HG03342 (cell line): Measurements from ENCODE around the gene NPTX2.
"Not testable (repeated sequence)": the region's sequence is repeated elsewhere in the genome, so short reads cannot be mapped to it uniquely, and the experiment has no call there.

Source experiments
- ATAC-seq: cut with Tn5 transposase; IDR thresholded peaks from one replicate; pipeline ENCODE4 v1.9.1; 2021; ENCODE audit warnings: mild to moderate bottlenecking, moderate library complexity; ENCODE audit not compliant: unreplicated experiment

The NPTX2 gene, protein sequence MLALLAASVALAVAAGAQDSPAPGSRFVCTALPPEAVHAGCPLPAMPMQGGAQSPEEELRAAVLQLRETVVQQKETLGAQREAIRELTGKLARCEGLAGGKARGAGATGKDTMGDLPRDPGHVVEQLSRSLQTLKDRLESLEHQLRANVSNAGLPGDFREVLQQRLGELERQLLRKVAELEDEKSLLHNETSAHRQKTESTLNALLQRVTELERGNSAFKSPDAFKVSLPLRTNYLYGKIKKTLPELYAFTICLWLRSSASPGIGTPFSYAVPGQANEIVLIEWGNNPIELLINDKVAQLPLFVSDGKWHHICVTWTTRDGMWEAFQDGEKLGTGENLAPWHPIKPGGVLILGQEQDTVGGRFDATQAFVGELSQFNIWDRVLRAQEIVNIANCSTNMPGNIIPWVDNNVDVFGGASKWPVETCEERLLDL

DNA sequence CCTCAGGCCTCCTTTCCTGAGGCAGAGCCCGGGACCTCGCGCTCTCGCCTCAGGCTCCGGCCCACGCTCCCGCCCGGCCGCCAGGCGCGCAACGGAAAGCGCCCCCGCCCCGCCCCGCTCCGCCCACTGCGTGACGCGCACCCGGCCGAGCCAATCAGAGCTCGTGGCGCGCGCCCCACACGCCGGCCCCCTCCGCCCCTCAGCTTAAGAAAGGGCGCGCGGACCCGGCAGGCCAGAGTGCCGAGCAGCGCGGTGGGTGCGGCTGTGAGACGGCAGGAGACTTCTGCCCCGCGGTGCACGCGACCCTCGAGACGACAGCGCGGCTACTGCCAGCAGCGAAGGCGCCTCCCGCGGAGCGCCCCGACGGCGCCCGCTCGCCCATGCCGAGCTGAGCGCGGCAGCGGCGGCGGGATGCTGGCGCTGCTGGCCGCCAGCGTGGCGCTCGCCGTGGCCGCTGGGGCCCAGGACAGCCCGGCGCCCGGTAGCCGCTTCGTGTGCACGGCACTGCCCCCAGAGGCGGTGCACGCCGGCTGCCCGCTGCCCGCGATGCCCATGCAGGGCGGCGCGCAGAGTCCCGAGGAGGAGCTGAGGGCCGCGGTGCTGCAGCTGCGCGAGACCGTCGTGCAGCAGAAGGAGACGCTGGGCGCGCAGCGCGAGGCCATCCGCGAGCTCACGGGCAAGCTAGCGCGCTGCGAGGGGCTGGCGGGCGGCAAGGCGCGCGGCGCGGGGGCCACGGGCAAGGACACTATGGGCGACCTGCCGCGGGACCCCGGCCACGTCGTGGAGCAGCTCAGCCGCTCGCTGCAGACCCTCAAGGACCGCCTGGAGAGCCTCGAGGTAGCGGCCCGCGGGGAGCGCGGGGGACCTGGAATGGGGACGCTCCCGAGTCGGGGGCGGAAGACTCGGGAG lies at the start of gene NPTX2:
NPTX2 (plus strand) TSS at position 235 of the 909 bp plus-strand sequence; CDS start at position 412, 177 bp downstream.
- ATAC-seq = no peak

DNA sequence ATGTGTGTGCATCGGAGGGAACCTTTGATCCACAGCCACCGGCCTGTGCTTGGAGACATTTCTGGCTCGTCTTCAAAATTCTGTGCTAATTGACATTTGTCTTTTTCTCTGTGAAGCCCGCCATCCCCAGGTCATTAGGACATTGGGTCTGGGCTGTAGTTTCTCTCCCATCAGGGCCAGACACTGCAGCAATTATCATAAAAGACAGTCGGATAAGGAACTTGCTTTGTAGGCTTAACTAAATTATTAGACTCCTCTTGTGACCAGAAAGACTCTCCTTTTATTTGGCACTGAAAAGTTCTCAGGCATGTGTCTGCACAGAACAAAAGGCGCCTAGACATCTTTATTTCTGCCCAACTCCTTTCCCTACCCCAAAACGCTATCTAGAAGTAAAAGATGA lies 49.1 kb upstream of the NPTX2 start:
- no peak for ATAC-seq

DNA sequence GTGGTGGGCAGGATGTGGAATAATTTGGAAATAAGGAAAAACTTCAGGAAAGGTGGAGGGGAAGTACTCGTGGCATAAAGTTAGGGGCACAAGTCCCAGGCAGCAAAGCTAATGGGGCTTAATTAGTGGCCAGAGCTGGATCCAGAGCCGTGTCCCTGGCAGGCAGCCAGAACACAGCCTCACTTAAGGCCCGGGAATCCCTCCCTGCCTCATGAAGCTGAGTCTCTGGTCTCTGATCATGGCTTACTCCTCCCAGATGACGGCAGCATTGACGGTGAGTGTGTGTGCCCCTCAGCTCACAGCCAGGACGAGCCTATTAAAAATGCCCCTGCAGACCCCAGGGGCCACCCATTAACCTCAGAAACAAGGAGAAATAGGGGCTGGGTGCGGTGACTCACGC lies 48.2 kb upstream of the NPTX2 start:
- ATAC-seq = no peak

DNA sequence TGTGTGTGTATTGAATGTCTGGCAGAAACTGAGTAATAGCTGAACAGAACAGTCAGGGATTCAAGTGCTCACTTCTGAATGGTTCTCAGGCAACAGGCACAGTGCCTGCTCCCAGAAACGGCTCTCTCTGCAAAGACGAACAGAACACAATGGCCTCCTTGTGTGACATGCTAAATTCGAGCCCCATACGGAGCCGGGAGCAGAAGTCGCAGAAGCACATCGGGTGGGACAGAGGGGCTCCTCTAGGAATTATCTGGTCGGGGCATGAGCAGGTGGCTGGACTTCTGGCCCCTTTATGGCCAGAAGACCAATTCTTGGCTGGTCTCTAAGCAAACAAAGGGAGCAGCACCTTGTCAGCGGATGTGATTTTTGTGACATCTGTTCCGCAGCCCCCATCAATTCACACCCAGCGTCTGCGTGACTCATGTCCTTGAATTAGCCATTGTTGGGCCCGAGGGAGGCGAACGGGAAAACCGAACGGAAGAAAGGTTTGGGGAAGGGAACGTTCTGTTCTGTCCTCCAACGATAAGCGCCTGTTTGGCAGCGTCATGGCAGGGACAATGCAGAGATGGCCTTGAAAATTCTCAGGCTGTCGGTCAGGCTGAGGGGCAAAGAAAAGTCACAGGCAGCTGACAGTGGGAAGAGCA lies 47.3 kb upstream of the NPTX2 start:
- no peak for ATAC-seq

DNA sequence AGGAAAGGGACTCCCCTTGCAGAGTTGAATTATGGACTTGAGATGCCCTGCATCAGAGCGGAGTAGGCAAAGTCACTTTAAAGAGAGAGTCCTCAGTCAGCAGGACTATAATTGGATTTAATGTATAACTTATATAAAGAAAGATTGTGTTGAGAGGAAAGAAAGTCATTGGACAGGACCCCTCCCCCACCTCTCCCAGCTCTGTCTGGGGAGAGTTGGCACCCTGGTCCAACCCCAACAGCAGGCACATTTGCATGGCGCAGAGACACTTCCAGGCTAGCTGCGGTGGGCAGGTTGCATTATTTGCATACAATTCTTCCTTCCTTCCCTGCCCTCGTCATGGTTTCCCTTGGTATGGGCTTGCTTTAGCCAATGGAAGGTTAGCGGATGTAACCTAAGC lies 46.1 kb upstream of the NPTX2 start:
- ATAC-seq = no peak

DNA sequence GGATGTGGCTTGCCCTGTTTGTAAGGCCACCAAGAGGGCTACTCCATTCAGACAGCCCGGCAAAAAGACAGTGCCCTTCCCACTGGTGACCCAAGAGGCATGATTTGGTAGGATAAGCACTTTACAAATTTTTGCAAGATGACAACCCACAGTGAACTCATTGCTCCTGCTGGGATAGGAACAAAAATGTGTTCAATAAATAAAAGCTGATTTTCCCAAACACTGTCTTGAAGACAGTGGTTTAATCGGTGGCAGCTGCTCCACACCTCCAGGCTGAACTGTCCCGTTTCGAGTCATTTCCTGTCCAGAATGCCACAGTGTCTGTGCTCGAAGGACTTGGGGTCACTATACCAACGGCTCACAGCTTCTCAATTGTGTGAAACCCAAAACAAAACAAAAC lies 45.1 kb upstream of the NPTX2 start:
- ATAC-seq = no peak

DNA sequence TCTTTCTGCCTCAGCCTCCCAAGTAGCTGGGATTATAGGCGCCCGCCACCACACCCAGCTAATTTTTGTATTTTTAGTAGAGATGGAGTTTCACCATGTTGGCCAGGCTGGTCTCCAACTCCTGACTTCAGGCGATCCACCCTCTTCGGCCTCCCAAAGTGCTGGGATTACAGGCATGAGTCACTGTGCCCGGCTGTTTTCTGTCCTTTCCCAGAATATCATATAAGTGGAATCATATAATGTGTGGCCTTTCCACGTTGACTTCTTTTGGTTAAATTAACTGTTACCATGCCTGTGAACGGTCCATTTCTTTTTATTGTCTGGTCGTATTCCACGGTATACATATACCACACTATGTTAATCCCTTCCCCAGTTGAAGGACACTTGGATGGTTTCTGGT lies 44.4 kb upstream of the NPTX2 start:
- not testable (repeated sequence) for ATAC-seq

DNA sequence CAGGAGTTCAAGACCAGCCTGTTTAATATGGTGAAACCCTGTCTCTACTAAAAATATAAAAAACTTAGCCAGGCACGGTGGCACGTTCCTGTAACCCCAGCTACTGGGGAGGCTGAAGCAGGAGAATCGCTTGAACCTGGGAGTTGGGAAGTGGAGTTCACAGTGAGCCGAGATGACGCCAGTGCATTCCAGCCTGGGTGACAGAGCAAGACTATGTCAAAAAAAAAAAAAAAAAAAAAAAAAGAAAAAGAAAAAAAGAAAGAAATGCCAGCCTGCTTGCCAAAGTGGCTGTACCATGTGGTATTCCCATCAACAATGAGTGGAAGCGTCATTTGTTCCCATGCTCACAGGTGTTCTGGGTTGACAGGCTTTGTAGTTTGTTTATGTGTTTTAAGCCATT lies 43.3 kb upstream of the NPTX2 start:
- ATAC-seq = no peak

DNA sequence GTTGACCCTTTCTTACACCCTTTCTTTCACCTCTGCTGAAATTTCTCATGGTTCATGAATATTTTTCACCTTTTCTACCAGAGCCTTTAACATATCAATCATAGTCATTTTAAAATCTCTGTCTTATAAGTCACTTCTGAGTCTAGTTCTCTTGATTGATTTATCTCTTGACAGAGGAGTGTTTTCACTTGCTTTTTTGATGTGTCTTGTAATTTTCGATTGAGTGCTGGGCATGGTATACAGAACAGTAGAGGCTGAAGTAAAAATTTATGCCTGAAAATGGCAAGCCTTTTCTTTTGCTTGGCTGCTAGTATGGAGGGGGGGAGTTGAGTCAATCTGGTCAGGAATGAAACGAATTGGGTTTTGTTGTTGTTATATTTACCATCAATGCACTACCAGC lies 41.2 kb upstream of the NPTX2 start:
- no peak for ATAC-seq

DNA sequence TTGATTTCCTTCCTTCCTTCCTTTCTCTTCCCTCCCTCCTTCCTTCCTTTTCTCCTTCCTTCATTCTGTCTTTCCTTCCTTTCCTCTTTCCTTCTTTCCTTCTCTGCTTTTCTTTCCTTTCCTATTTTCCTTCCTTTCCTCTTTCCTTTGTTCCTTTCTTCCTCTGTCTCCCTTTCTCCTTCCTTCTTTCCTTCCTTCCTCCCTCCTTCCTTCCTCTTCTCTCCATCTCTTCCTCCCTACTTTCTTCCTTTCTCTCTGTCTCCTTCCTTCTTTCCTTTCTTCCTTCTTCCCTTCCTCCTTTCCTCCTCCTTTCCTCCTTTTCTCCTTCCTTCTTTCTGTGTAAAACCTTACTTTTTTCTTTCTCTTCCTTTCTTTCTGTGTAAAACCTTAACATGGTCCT lies 32.3 kb upstream of the NPTX2 start:
- no peak for ATAC-seq

DNA sequence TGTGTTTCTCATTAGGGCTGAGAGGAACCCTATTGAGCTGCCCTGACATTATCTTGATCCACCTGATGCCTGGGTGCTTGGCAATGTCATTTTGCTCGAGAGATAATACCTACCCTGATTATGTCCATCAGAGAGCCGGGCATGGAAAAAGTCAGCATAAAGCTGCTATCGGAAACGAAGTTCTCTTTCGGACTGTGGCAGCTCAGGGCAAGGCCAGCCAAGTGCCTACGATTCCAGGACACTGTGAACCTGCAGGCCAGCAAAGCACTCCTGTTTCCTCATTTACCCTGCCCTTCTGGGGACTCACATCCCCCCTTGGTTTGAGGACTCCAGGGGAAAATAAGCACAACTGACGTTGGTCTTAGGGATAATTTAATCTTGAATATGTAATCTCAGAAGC lies 25.2 kb upstream of the NPTX2 start:
- no peak for ATAC-seq

DNA sequence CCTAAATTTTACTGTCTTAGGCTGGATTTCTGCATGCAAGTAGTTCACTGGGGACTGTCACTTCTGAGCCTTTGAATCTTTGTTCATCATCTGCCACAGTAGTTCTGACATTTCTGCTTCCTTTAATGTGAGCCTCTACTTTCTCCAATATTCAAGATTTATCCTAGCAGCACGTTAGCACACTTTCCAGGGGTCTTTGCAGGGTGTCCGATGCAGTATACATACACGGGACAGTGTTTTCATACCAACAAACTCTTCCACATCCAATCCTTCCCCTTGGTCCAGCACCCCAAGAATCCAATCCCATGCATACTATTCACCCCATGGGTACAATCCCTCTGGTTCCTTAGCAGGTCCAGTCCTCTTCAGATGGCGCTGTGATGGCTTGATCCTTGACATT lies 22.7 kb upstream of the NPTX2 start:
- ATAC-seq = no peak

DNA sequence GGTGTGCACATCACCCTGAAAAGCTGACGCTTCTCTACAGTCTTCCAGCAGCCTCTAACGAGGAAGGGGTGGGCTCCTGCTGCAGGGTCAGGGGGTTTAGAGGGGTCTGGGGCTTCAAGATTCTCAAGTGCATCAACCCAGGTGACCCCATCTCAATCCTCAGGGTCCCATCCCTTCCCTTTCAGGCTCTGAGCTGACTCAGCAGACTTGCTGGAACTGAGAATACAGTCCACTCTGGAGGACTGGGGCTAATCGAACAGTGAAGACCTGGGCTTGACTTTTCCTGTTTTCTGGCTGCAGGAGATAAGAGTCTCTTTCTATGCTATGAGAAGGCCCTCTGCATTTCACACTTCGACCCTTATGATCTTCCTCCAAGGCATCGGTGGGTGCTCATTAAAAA lies 22.3 kb upstream of the NPTX2 start:
- no peak for ATAC-seq

DNA sequence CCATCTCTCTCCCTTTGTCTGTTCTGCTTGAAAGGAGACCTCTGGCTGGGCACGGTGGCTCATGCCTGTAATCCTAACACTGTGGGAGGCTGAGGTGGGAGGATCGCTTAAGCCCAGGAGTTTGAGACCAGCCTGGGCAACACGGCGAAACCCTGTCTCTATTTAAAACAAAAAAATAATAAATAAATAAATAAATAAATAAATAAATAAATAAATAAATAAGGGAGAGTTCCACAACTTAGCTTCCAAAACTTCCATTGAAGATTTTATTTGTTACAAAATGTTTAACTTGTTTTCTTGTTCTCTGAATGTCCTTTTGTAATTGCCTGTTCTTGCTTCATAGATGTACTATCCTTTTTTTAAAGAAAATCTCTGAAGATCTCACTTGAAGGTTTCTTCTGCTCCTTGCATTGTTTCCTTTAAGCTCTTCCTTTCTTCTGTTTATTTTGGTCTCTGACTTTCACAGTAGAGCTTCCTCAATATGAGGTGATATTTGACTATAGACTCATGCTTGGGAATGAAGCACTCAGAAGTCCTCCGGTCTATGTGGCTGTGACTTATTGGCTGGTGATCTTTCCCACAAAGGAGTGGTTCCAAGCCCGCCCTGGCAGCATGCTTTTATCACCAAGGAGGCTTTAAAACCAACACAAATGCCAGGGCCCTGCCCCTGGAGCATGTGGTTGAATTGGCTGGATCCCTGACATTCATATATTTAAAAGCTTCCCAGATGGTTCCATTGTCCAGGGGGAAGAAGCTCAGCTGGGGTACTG lies 18.1 kb upstream of the NPTX2 start:
- no peak for ATAC-seq

DNA sequence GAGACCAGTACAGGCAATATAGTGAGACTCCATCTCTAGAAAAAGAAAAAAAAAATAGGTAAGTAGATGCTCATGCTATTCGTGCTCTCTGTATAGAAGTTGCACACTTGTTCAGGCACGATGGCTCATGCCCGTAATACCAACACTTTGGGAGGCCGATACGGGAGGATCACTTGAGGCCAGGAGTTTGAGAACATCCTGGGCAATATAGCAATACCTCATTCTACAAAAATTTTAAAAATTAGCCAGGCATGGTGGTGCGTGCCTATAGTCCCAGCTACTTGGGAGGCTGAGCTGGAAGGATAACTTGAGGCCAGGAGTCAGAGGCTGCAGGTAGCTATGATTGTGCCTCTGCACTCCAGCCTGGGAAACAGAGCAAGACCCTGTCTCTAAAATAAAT lies 17.2 kb upstream of the NPTX2 start:
- no peak for ATAC-seq

DNA sequence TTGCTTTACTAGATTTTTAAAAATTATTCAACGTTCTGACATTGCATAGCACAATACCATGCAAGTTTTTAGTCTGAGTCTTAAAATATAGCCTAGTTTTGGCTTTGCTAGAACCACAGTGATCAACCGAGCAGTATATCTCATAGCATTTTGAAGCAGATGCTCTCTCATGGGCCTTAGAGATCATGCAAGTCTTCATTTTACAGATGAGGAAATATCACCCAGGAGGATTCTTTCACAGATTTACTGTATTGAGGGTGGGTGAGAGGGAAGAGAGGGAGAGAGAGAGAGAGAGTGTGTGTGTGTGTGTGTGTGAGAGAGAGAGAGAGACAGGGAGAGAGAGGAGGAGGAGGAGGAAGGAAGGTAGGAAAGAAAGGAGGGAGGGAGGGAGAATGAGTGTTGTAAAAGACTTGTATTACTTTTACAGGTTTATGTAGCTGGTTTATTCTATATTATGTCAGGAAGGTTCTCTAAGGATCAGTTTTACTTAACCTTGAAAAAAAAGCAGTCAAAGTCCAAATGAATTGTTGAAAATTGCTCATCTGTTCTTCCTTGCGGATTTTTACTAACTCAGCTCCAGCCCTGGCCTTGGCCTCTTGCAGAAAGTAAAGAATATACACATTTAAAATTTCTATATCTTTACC lies 14.2 kb upstream of the NPTX2 start:
- ATAC-seq = no peak

DNA sequence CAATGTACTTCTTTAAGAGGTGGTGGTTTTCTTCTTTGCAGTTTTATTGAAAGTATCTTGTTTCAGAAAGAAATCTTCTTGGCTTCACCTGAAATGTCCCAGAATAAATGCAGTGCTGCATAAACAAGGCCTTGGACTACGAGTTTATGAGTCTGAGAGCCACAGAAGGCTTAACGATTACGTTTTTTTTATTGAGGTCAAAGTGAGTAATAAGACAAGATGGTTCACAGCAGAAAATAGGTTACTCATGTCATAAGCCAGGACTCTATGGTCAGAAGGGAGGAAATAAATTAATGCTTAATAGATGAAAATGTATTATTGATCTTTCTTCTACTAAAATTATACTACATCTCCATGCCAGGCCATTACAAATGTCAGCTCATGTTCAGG lies 13.7 kb upstream of the NPTX2 start:
- no peak for ATAC-seq

DNA sequence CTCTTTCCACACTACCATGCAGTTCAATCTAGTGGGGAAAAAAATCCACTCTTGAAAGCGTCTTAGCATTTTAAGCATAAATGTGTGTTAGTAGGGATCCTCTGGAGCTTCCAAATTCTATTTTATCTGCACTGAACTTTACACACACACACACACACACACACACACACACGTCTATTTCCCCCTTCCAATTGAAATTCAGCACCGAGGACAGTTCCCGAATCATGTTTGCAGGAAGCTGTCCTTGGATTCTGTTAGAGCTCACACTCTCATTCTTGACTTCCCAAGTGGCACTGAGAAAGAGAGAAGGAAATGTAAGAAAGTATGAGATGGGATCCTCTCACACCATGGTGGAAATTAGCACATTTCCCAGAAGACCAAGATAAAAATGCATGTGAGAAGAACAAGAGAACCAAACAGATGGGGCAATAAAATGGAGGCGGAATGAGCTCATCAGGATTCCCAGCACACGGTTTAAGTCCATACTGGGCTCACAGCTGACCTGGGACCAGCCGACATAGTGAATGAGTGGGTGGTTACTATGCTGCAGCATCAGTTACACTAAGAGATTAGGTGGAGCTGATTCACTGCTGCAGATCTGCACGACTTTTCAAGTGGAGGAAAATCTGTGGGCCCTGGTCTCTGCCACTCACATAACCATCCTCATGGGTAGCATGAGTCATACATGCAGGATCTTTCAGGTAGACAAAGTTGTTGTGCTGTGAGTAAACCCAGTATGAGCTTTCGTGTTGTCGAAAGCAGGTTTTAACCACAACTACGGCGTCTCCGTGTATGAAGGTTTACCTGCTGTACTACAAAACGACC lies 3.3 kb upstream of the NPTX2 start:
- no peak for ATAC-seq

DNA sequence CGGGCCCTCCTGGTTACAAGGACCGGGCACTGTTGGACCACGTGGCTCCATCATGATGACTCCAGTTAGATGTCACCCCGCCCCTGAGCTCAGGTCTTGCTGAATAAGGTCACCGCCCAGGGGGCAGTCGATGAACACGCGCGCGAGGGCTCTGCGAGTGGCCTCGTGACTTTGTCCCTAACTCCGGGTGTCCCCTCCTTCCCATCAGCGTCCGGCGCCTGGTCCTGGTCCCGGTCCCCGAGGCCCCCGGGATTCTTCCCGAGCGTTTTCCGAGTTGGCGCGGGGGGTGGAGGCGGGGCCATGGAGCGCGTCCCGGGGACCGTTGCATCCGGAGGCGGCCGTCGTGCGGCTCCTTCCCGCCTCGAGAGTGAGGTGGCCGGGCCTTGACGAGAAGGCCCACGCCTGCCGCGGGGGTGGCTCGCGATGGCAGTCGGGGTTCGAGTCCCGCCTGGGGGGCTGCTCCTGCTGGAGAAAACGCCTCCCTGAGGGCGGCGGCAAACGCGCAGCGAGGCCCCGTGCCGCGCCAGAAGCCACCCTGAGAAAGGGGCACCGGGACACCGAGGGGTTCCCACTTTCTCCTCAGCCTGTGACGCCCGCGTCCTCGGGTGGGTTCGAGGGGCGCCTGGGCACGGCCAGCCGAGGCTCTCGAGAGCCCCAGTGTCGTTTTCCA lies 569 bp upstream of the NPTX2 start:
- no peak for ATAC-seq
